Measurements from ENCODE around the gene RSPH9.

RSPH9 gene

DNA sequence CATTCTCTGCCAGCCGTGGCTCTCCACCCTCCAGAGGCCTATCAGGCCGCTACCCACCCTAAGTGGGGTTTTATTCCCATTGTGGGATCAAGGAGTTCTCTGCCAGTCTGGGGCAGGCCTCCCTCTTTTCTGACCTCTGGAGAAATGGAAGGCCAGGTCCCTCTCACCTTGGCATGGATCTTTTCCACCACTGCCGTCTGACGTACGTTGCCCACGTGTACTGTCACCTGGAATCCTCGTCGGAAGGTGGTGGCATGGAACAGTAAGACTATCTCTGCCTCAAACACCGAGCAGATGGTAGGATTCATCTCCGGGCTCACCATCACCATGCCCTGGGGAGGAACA, 23.0 kb upstream of the RSPH9 start:
- H2AK5ac ChIP-seq (ENCODE audit: low read depth, low read length) = no peak overlapping the region
- WGBS, 2 donors (ENCODE audit: extremely low coverage in 2 of 2, insufficient read length in 2 of 2, insufficient replicate concordance in 1 of 2) = no CpG with 5 or more reads among the region's 10 CpGs
- no peak for DNase-seq (ENCODE audit: low spot score)

DNA sequence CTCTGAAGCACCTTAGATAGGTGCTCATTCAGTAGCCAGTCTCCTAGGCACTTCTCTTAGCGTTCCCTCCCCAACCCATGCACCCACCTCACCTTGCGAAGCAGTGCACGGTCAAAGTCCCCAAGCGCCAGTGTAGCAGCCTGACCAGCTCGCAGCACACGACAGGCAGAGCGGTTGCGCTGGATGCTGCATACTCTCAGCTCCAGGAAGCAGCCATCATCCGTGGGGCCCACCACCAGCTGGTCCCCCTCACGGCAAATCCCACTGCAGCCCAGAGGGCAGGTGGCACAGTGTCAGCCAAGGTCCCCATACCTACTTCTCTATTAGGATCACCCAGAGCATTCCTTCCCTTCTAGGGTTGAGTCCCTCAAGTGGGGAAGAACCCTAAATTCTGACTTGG, 22.3 kb upstream of the RSPH9 start:
- Histone ChIP-seq H3K4me2 (ENCODE audit: insufficient read depth, low read length, poor library complexity, severe bottlenecking) (no peak overlapping the region), H2BK120ac (ENCODE audit: low read depth, low read length) (no peak overlapping the region), H3K36me3 (replicated peaks in 1 of 2; ENCODE audit: control insufficient read depth in 2 of 2, insufficient read depth in 2 of 2, low read length in 2 of 2) (peaks cover 60 to 98% of the 10 kb centered on the region in 2 donors), H4K8ac (ENCODE audit: low read depth, low read length) (no peak overlapping the region), H2BK5ac (ENCODE audit: low read length) (no peak overlapping the region), H3K4ac (ENCODE audit: low read length) (no peak overlapping the region), H3K27ac (replicated peaks; ENCODE audit: low read length) (no peak overlapping the region), H2BK15ac (ENCODE audit: low read length) (no peak overlapping the region), H2BK12ac (ENCODE audit: low read length) (no peak overlapping the region), H3K18ac (ENCODE audit: low read length) (no peak overlapping the region), H3K23ac (ENCODE audit: low read depth, low read length, poor library complexity) (peak overlapping the region; percentile 65), H3K9me3 (replicated peaks in 1 of 2; ENCODE audit: control insufficient read depth in 2 of 2, insufficient read depth in 1 of 2, low read depth in 1 of 2, low read length in 2 of 2) (no peaks in the 10 kb centered on the region), H3K27me3 (ENCODE audit: control insufficient read depth in 3 of 3, insufficient read depth in 3 of 3, low read depth in 1 of 3, low read length in 3 of 3) (no peaks in the 10 kb centered on the region), H3K4me1 (ENCODE audit: control insufficient read depth in 2 of 2, insufficient read depth in 1 of 2, low read depth in 1 of 2, low read length in 2 of 2) (peaks cover 0 to 3% of the 10 kb centered on the region in 2 donors), H3K9ac (ENCODE audit: low read depth, low read length, poor library complexity) (peak overlapping the region; percentile 73), H3K79me1 (ENCODE audit: low read depth, low read length) (peaks cover 7% of the 10 kb centered on the region), H3K4me3 (ENCODE audit: low read length in 2 of 2) (peak overlapping the region in 1 of 2 donors; percentile 65), H3K14ac (ENCODE audit: low read length) (no peak overlapping the region), H4K91ac (ENCODE audit: low read depth, low read length, poor library complexity) (no peak overlapping the region), H2AK5ac (ENCODE audit: low read depth, low read length) (no peak overlapping the region), H2AFZ (ENCODE audit: low read length) (no peak overlapping the region)
- no peak for DNase-seq (ENCODE audit: low spot score)
- WGBS, 2 donors (ENCODE audit: extremely low coverage in 2 of 2, insufficient read length in 2 of 2, insufficient replicate concordance in 1 of 2) = no CpG with 5 or more reads among the region's 10 CpGs

More for the DNA sequence above, 23.0 kb upstream of the RSPH9 start:
- no peaks in the 10 kb centered on the region for H3K4me1 ChIP-seq (ENCODE audit: control insufficient read depth in 2 of 2, insufficient read depth in 1 of 2, low read depth in 1 of 2, low read length in 2 of 2)
- no peak overlapping the region for H2BK12ac ChIP-seq (ENCODE audit: low read length)
- no peaks in the 10 kb centered on the region for H3K27me3 ChIP-seq (ENCODE audit: control insufficient read depth in 3 of 3, insufficient read depth in 3 of 3, low read depth in 1 of 3, low read length in 3 of 3)
- no peak overlapping the region for H3K18ac ChIP-seq (ENCODE audit: low read length)
- H3K79me1 ChIP-seq (ENCODE audit: low read depth, low read length) = peaks cover 5% of the 10 kb centered on the region
- H4K91ac ChIP-seq (ENCODE audit: low read depth, low read length, poor library complexity) = no peak overlapping the region
- no peak overlapping the region for H2AFZ ChIP-seq (ENCODE audit: low read length)
- no peak overlapping the region for H3K9ac ChIP-seq (ENCODE audit: low read depth, low read length, poor library complexity)
- peaks cover 54 to 97% of the 10 kb centered on the region in 2 donors for H3K36me3 ChIP-seq (replicated peaks in 1 of 2; ENCODE audit: control insufficient read depth in 2 of 2, insufficient read depth in 2 of 2, low read length in 2 of 2)
- H3K27ac ChIP-seq (replicated peaks; ENCODE audit: low read length) = no peak overlapping the region
- H3K9me3 ChIP-seq (replicated peaks in 1 of 2; ENCODE audit: control insufficient read depth in 2 of 2, insufficient read depth in 1 of 2, low read depth in 1 of 2, low read length in 2 of 2) = no peaks in the 10 kb centered on the region
- no peak overlapping the region for H4K8ac ChIP-seq (ENCODE audit: low read depth, low read length)
- no peak overlapping the region for H3K4me2 ChIP-seq (ENCODE audit: insufficient read depth, low read length, poor library complexity, severe bottlenecking)
- H3K4me3 ChIP-seq (ENCODE audit: low read length in 2 of 2) = no peak overlapping the region
- no peak overlapping the region for H2BK5ac ChIP-seq (ENCODE audit: low read length)
- no peak overlapping the region for H3K4ac ChIP-seq (ENCODE audit: low read length)
- H3K23ac ChIP-seq (ENCODE audit: low read depth, low read length, poor library complexity) = no peak overlapping the region
- H2BK120ac ChIP-seq (ENCODE audit: low read depth, low read length) = no peak overlapping the region
- H3K14ac ChIP-seq (ENCODE audit: low read length) = no peak overlapping the region
- no peak overlapping the region for H2BK15ac ChIP-seq (ENCODE audit: low read length)

DNA sequence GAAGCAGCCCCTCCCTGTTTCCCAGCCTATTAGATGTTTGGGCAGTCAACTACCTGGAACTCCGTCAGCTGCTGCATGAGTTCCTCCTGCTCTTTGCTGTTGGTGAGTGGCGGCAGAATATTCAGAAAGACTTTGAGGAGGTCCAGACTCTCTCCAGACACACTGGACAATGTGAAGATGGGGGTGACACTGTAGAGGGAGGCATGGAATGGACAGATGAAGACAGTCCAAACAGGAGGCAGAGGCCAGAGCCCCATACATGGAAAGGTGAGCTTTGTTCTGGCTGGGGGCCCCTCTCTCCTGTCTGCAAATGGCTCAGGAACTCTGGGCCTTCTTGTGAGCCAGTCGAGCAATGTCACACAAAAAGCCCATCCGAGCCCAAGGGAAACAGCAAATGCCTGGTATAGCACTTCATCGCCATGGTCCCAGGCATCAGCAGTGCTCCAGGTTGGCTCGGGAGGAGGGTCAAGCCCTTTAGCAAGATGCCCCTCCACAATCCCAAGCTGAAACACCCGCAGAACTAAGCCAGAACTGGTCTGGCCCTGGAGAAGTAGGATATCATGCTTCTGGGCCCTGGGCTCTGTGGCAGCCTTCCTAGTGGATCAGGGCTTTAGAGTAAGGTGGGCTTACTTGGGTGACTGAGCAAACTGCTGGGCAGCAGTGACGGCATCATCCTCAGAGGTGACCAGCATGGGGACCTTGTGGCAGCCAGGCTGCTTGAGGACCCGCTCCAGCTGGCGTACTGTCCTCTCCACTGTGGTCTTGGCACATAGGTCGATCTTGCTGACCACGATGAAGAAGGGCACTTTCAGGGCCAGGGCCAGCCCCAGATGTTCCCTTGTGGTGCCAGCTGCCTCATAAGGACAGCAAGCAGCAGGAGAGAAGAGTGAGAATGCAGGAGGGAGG, 20.7 kb upstream of the RSPH9 start:
- Histone ChIP-seq H3K79me1 (ENCODE audit: low read depth, low read length) (peaks cover 7% of the 10 kb centered on the region), H2AK5ac (ENCODE audit: low read depth, low read length) (no peak overlapping the region), H2BK120ac (ENCODE audit: low read depth, low read length) (no peak overlapping the region), H3K18ac (ENCODE audit: low read length) (no peak overlapping the region), H3K36me3 (replicated peaks in 1 of 2; ENCODE audit: control insufficient read depth in 2 of 2, insufficient read depth in 2 of 2, low read length in 2 of 2) (peaks cover 60 to 88% of the 10 kb centered on the region in 2 donors), H2BK15ac (ENCODE audit: low read length) (no peak overlapping the region), H2AFZ (ENCODE audit: low read length) (no peak overlapping the region), H3K27me3 (ENCODE audit: control insufficient read depth in 3 of 3, insufficient read depth in 3 of 3, low read depth in 1 of 3, low read length in 3 of 3) (no peaks in the 10 kb centered on the region), H3K4me2 (ENCODE audit: insufficient read depth, low read length, poor library complexity, severe bottlenecking) (no peak overlapping the region), H4K91ac (ENCODE audit: low read depth, low read length, poor library complexity) (no peak overlapping the region), H4K8ac (ENCODE audit: low read depth, low read length) (no peak overlapping the region), H3K4me1 (ENCODE audit: control insufficient read depth in 2 of 2, insufficient read depth in 1 of 2, low read depth in 1 of 2, low read length in 2 of 2) (peaks cover 2 to 5% of the 10 kb centered on the region in 2 donors), H3K4ac (ENCODE audit: low read length) (no peak overlapping the region), H2BK12ac (ENCODE audit: low read length) (no peak overlapping the region), H3K9me3 (replicated peaks in 1 of 2; ENCODE audit: control insufficient read depth in 2 of 2, insufficient read depth in 1 of 2, low read depth in 1 of 2, low read length in 2 of 2) (no peaks in the 10 kb centered on the region), H3K14ac (ENCODE audit: low read length) (no peak overlapping the region), H3K9ac (ENCODE audit: low read depth, low read length, poor library complexity) (no peak overlapping the region), H3K4me3 (ENCODE audit: low read length in 2 of 2) (peak overlapping the region in 1 of 2 donors; percentile 29), H3K27ac (replicated peaks; ENCODE audit: low read length) (no peak overlapping the region), H3K23ac (ENCODE audit: low read depth, low read length, poor library complexity) (peak overlapping the region; percentile 14), H2BK5ac (ENCODE audit: low read length) (no peak overlapping the region)
- no CpG with 5 or more reads among the region's 12 CpGs for WGBS, 2 donors (ENCODE audit: extremely low coverage in 2 of 2, insufficient read length in 2 of 2, insufficient replicate concordance in 1 of 2)
- DNase-seq (ENCODE audit: low spot score) = no peak

DNA sequence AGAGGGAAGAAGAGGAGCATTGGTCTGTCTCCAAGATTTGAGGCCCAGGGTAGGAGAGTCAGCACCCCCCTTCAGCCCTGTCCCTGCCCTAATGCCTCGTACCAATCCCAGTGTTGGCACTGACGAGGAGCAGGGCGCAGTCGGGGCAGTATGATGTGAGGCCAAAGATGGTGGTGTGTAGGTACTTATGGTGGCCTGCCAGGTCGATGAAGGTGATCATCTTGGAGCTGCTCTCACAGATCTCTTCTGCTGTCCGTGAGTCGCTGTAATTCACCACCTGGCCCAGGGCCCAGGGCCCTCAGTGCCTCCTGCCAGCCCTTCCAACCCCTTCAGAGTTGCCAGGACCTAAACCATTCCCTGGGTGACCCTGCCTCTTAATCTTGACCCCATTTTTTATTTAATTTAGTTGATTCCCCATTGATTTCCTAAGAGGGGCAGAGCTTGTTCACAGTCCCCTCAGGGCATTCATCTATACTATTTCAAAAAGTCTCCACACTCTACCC, 20.0 kb upstream of the RSPH9 start:
- Histone ChIP-seq H3K79me1 (ENCODE audit: low read depth, low read length) (peaks cover 7% of the 10 kb centered on the region), H3K4me2 (ENCODE audit: insufficient read depth, low read length, poor library complexity, severe bottlenecking) (no peak overlapping the region), H2BK120ac (ENCODE audit: low read depth, low read length) (no peak overlapping the region), H3K4me3 (ENCODE audit: low read length in 2 of 2) (peak overlapping the region in 1 of 2 donors; percentile 29), H3K14ac (ENCODE audit: low read length) (no peak overlapping the region), H2BK5ac (ENCODE audit: low read length) (no peak overlapping the region), H3K27me3 (ENCODE audit: control insufficient read depth in 3 of 3, insufficient read depth in 3 of 3, low read depth in 1 of 3, low read length in 3 of 3) (no peaks in the 10 kb centered on the region), H2AFZ (ENCODE audit: low read length) (no peak overlapping the region), H3K9ac (ENCODE audit: low read depth, low read length, poor library complexity) (no peak overlapping the region), H3K18ac (ENCODE audit: low read length) (no peak overlapping the region), H3K9me3 (replicated peaks in 1 of 2; ENCODE audit: control insufficient read depth in 2 of 2, insufficient read depth in 1 of 2, low read depth in 1 of 2, low read length in 2 of 2) (no peaks in the 10 kb centered on the region), H3K4me1 (ENCODE audit: control insufficient read depth in 2 of 2, insufficient read depth in 1 of 2, low read depth in 1 of 2, low read length in 2 of 2) (peaks cover 2 to 5% of the 10 kb centered on the region in 2 donors), H3K4ac (ENCODE audit: low read length) (no peak overlapping the region), H3K27ac (replicated peaks; ENCODE audit: low read length) (no peak overlapping the region), H2BK12ac (ENCODE audit: low read length) (no peak overlapping the region), H3K36me3 (replicated peaks in 1 of 2; ENCODE audit: control insufficient read depth in 2 of 2, insufficient read depth in 2 of 2, low read length in 2 of 2) (peaks cover 60 to 81% of the 10 kb centered on the region in 2 donors), H2BK15ac (ENCODE audit: low read length) (no peak overlapping the region), H4K91ac (ENCODE audit: low read depth, low read length, poor library complexity) (no peak overlapping the region), H4K8ac (ENCODE audit: low read depth, low read length) (no peak overlapping the region), H2AK5ac (ENCODE audit: low read depth, low read length) (no peak overlapping the region), H3K23ac (ENCODE audit: low read depth, low read length, poor library complexity) (peak overlapping the region; percentile 14)
- WGBS, 2 donors (ENCODE audit: extremely low coverage in 2 of 2, insufficient read length in 2 of 2, insufficient replicate concordance in 1 of 2) = no CpG with 5 or more reads among the region's 7 CpGs
- DNase-seq (ENCODE audit: low spot score) = no peak
